GM23338 (cell line): Measurements from ENCODE around the gene CYTH1. TPM values are rescaled to one million over a fixed set of nuclear protein-coding genes. Genes with fewer than 3 reads are reported as not detected.

Experiments used
- ATAC-seq: fragments of 200-7000 bp; cut with Tn5 transposase; 3 replicates; pipeline ENCODE4 v1.9.1; 2020
- DNase-seq: peaks from one replicate; pipeline ENCODE4 v3.0.0-alpha.2; 2015; ENCODE audit warnings: low spot score
- H2AFZ ChIP-seq: fragments of 200-600 bp; sonication (generic); 2 replicates; pipeline ENCODE4 v1.8.0; 2016; ENCODE audit warnings: antibody characterized with exemption, mild to moderate bottlenecking, moderate library complexity
- H3F3A ChIP-seq: fragments of 200-600 bp; sonication (generic); replicated peaks from 2 replicates; pipeline ENCODE4 v1.8.0; 2017; ENCODE audit warnings: antibody characterized with exemption, mixed run types, low read depth
- H3K27ac ChIP-seq: fragments of 200-600 bp; sonication (generic); 2 replicates; pipeline ENCODE4 v1.6.1; 2016; ENCODE audit warnings: low read depth
- H3K27me3 ChIP-seq: fragments of 200-600 bp; sonication (generic); 2 replicates; pipeline ENCODE4 v1.8.0; 2016; ENCODE audit warnings: mild to moderate bottlenecking, mixed run types, moderate library complexity; ENCODE audit not compliant: insufficient read depth
- H3K36me3 ChIP-seq: fragments of 200-600 bp; sonication (generic); 2 replicates; pipeline ENCODE4 v1.8.0; 2016; ENCODE audit warnings: mild to moderate bottlenecking; ENCODE audit not compliant: insufficient read depth
- H3K4me1 ChIP-seq: fragments of 200-600 bp; sonication (generic); 2 replicates; pipeline ENCODE4 v1.8.0; 2016; ENCODE audit warnings: mild to moderate bottlenecking, moderate library complexity; ENCODE audit not compliant: insufficient read depth
- H3K4me2 ChIP-seq: fragments of 200-600 bp; sonication (generic); 2 replicates; pipeline ENCODE4 v1.7.1; 2017; ENCODE audit warnings: mixed run types
- H3K4me3 ChIP-seq: fragments of 200-600 bp; sonication (generic); 2 replicates; pipeline ENCODE4 v1.6.1; 2016; ENCODE audit warnings: mixed run types
- H3K79me2 ChIP-seq: fragments of 200-600 bp; sonication (generic); replicated peaks from 2 replicates; pipeline ENCODE4 v1.8.0; 2017; ENCODE audit warnings: mild to moderate bottlenecking; ENCODE audit not compliant: insufficient read depth
- H3K9me2 ChIP-seq: fragments of 200-600 bp; sonication (generic); 2 replicates; pipeline ENCODE4 v1.8.0; 2017; ENCODE audit not compliant: insufficient read depth
- H4K20me1 ChIP-seq: fragments of 200-600 bp; sonication (generic); replicated peaks from 2 replicates; pipeline ENCODE4 v1.8.0; 2017; ENCODE audit warnings: mild to moderate bottlenecking; ENCODE audit not compliant: insufficient read depth
- H3K27ac Mint-ChIP-seq: 2 replicates; pipeline ENCODE4 v1.8.0; 2020; ENCODE audit warnings: inconsistent platforms, mild to moderate bottlenecking, moderate library complexity, mixed read lengths
- H3K27me3 Mint-ChIP-seq: 3 replicates; pipeline ENCODE4 v1.8.0; 2022; ENCODE audit warnings: low read depth, mild to moderate bottlenecking, moderate library complexity, mixed read lengths, inconsistent platforms; ENCODE audit not compliant: insufficient read depth, poor library complexity
- H3K36me3 Mint-ChIP-seq: 3 replicates; pipeline ENCODE4 v1.8.0; 2021; ENCODE audit warnings: low read depth, mild to moderate bottlenecking, inconsistent platforms, moderate library complexity, mixed read lengths
- H3K4me1 Mint-ChIP-seq: 3 replicates; pipeline ENCODE4 v1.8.0; 2020; ENCODE audit warnings: mild to moderate bottlenecking, inconsistent platforms, mixed read lengths
- H3K4me3 Mint-ChIP-seq: 3 replicates; pipeline ENCODE4 v1.8.0; 2021; ENCODE audit warnings: moderate library complexity, mild to moderate bottlenecking, inconsistent platforms, mixed read lengths
- H3K9me3 Mint-ChIP-seq: 3 replicates; pipeline ENCODE4 v1.8.0; 2020; ENCODE audit warnings: moderate library complexity, mild to moderate bottlenecking, inconsistent platforms, mixed read lengths
- CREB1 ChIP-seq: fragments of 250-450 bp; sonication (Bioruptor Pico); IDR thresholded peaks from 2 replicates; pipeline ENCODE4 v1.5.0; 2020; ENCODE audit warnings: low read depth, mild to moderate bottlenecking, moderate library complexity
- EZH2 ChIP-seq: fragments of 200-600 bp; sonication (generic); IDR thresholded peaks from one replicate; pipeline ENCODE4 v1.8.0; 2017; ENCODE audit warnings: antibody characterized with exemption, mild to moderate bottlenecking, low read depth; ENCODE audit not compliant: unreplicated experiment
- EZH2phosphoT487 ChIP-seq: fragments of 200-600 bp; sonication (generic); IDR thresholded peaks from one replicate; pipeline ENCODE4 v1.8.1; 2018; ENCODE audit warnings: antibody characterized with exemption; ENCODE audit not compliant: unreplicated experiment
- JUNB ChIP-seq: IDR thresholded peaks from one replicate; pipeline ENCODE4 v1.6.1; 2016; ENCODE audit warnings: antibody characterized with exemption; ENCODE audit not compliant: unreplicated experiment
- POLR2AphosphoS5 ChIP-seq: IDR thresholded peaks from 2 replicates; pipeline ENCODE4 v1.6.1; 2016; ENCODE audit warnings: antibody characterized with exemption, low read depth
- STAT1 ChIP-seq: IDR thresholded peaks from one replicate; pipeline ENCODE4 v1.6.1; 2016; ENCODE audit warnings: antibody characterized with exemption; ENCODE audit not compliant: unreplicated experiment
- polyA plus RNA-seq: library from polyadenylated mRNA; unstranded; fragments of >200 nt; fragmentation: Nextera tagmentation; extraction: Ambion mirVana; gene quantifications from 2 replicates; pipeline ENCODE4 v1.2.1, GENCODE V29; 2016
- total RNA-seq: library from RNA; depleted of rRNA; stranded (reverse); fragments of >200 nt; shearing (Covaris generic); gene quantifications from 2 replicates; pipeline ENCODE4 v1.2.3, GENCODE V29; 2014
- TF ChIP-seq, protein P1 (sequence below): fragments of 250-450 bp; sonication (Bioruptor Pico); IDR thresholded peaks from 2 replicates; pipeline ENCODE4 v1.5.0; 2020; ENCODE audit warnings: mild to moderate bottlenecking, moderate library complexity
- TF ChIP-seq, protein P2 (sequence below): IDR thresholded peaks from one replicate; pipeline ENCODE4 v1.6.1; 2018; ENCODE audit warnings: antibody characterized with exemption; ENCODE audit not compliant: unreplicated experiment
- TF ChIP-seq, protein P3 (sequence below), 2 experiments: fragments of 200-600 bp in 1 of 2; sonication (generic) in 1 of 2; conservative IDR thresholded peaks; 2 replicates each; pipeline versions ENCODE4 v1.5.1 to v1.6.1; 2016 to 2017; ENCODE audit warnings: antibody characterized with exemption in 2 of 2, low read depth in 2 of 2, mild to moderate bottlenecking in 2 of 2, moderate library complexity in 1 of 2
- TF ChIP-seq, protein P4 (sequence below): IDR thresholded peaks from 2 replicates; pipeline ENCODE4 v1.6.1; 2016; ENCODE audit warnings: antibody characterized with exemption

Gene CYTH1
- total and polyA plus RNA-seq, 2 experiments from 2014 or later = 13.8 to 14.5 TPM

DNA sequence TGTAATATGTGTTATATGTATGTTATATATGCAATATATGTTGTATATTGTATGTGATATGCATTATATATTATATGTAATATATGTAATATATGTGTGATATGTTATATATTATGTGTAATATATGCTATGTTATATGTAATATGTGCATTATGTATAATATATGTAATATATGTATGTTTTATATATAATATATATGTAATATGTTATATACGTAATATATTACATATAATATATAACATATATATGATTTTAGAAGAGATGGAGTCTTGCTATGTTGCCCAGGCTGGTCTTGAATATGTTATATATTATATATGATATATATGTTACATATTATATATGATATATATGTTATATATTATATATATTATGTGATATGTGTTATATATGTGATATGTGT lies 139.4 kb downstream of the CYTH1 start:
- H3K4me1 Mint-ChIP-seq = no peaks in the 10 kb centered on the region; the same call in 2 of the 3 replicates
- H3K36me3 Mint-ChIP-seq = no peaks in the 10 kb centered on the region
- H3K79me2 ChIP-seq = no peaks in the 10 kb centered on the region
- H3K4me3 Mint-ChIP-seq = no peak overlapping the region
- no peaks in the 10 kb centered on the region for H4K20me1 ChIP-seq
- H3K4me1 ChIP-seq = no peaks in the 10 kb centered on the region
- H3K27ac Mint-ChIP-seq = no peak overlapping the region
- ATAC-seq (no peak), DNase-seq (no peak)
- no peaks in the 10 kb centered on the region; the same call in 2 of the 3 replicates for H3K9me3 Mint-ChIP-seq
- H3K36me3 ChIP-seq = no peaks in the 10 kb centered on the region
- no peaks in the 10 kb centered on the region for H3F3A ChIP-seq
- no peaks in the 10 kb centered on the region for H3K9me2 ChIP-seq
- H3K27me3 Mint-ChIP-seq = peaks cover 10% of the 10 kb centered on the region
- no peak overlapping the region for H2AFZ ChIP-seq
- H3K27ac ChIP-seq = no peak overlapping the region
- H3K4me2 ChIP-seq = no peak overlapping the region
- no peak overlapping the region for H3K4me3 ChIP-seq
- TF ChIP-seq, protein P1, sequence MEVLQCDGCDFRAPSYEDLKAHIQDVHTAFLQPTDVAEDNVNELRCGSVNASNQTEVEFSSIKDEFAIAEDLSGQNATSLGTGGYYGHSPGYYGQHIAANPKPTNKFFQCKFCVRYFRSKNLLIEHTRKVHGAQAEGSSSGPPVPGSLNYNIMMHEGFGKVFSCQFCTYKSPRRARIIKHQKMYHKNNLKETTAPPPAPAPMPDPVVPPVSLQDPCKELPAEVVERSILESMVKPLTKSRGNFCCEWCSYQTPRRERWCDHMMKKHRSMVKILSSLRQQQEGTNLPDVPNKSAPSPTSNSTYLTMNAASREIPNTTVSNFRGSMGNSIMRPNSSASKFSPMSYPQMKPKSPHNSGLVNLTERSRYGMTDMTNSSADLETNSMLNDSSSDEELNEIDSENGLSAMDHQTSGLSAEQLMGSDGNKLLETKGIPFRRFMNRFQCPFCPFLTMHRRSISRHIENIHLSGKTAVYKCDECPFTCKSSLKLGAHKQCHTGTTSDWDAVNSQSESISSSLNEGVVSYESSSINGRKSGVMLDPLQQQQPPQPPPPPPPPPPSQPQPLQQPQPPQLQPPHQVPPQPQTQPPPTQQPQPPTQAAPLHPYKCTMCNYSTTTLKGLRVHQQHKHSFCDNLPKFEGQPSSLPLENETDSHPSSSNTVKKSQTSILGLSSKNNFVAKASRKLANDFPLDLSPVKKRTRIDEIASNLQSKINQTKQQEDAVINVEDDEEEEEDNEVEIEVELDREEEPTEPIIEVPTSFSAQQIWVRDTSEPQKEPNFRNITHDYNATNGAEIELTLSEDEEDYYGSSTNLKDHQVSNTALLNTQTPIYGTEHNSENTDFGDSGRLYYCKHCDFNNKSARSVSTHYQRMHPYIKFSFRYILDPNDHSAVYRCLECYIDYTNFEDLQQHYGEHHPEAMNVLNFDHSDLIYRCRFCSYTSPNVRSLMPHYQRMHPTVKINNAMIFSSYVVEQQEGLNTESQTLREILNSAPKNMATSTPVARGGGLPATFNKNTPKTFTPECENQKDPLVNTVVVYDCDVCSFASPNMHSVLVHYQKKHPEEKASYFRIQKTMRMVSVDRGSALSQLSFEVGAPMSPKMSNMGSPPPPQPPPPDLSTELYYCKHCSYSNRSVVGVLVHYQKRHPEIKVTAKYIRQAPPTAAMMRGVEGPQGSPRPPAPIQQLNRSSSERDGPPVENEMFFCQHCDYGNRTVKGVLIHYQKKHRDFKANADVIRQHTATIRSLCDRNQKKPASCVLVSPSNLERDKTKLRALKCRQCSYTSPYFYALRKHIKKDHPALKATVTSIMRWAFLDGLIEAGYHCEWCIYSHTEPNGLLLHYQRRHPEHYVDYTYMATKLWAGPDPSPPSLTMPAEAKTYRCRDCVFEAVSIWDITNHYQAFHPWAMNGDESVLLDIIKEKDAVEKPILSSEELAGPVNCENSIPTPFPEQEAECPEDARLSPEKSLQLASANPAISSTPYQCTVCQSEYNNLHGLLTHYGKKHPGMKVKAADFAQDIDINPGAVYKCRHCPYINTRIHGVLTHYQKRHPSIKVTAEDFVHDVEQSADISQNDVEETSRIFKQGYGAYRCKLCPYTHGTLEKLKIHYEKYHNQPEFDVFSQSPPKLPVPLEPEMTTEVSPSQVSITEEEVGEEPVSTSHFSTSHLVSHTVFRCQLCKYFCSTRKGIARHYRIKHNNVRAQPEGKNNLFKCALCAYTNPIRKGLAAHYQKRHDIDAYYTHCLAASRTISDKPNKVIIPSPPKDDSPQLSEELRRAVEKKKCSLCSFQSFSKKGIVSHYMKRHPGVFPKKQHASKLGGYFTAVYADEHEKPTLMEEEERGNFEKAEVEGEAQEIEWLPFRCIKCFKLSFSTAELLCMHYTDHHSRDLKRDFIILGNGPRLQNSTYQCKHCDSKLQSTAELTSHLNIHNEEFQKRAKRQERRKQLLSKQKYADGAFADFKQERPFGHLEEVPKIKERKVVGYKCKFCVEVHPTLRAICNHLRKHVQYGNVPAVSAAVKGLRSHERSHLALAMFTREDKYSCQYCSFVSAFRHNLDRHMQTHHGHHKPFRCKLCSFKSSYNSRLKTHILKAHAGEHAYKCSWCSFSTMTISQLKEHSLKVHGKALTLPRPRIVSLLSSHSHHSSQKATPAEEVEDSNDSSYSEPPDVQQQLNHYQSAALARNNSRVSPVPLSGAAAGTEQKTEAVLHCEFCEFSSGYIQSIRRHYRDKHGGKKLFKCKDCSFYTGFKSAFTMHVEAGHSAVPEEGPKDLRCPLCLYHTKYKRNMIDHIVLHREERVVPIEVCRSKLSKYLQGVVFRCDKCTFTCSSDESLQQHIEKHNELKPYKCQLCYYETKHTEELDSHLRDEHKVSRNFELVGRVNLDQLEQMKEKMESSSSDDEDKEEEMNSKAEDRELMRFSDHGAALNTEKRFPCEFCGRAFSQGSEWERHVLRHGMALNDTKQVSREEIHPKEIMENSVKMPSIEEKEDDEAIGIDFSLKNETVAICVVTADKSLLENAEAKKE (CRISPR knock-in tag) = no peak
- TF ChIP-seq CREB1 = no peak
- no peak for TF ChIP-seq STAT1
- no peak for TF ChIP-seq EZH2
- H3K27me3 ChIP-seq = no peaks in the 10 kb centered on the region

DNA sequence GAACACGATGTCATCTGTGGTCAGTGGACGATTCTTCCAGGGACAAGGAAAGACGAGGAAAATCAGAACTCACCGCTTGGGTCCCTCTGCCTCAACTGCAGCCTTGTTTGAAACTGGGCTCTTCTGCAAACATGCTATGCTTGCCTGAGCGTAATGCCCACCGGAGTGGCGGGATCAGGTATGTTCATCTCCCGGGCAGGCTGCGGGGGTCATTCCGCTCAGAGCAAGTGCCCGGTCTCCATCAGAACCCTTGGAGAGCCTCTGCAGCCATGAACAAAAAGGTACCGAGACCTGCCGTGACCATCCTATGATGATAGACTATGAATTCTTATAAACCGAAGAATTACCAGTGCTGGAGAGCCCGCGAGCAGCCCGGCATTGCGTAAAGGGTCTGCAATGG lies 140.4 kb downstream of the CYTH1 start:
- Histone ChIP-seq H3K27ac (no peak overlapping the region), H3K4me3 (no peak overlapping the region), H2AFZ (no peak overlapping the region), H3K4me1 (no peaks in the 10 kb centered on the region), H3F3A (no peaks in the 10 kb centered on the region), H3K36me3 (no peaks in the 10 kb centered on the region), H3K27me3 (no peaks in the 10 kb centered on the region), H3K4me2 (no peak overlapping the region), H3K79me2 (no peaks in the 10 kb centered on the region), H3K9me2 (no peaks in the 10 kb centered on the region), H4K20me1 (no peaks in the 10 kb centered on the region)
- no peak for DNase-seq
- Mint-ChIP-seq H3K36me3 (no peaks in the 10 kb centered on the region), H3K9me3 (no peaks in the 10 kb centered on the region; the same call in 2 of the 3 replicates), H3K27ac (no peak overlapping the region), H3K4me1 (no peaks in the 10 kb centered on the region; the same call in 2 of the 3 replicates), H3K4me3 (no peak overlapping the region), H3K27me3 (peaks cover 12% of the 10 kb centered on the region)
- no peak for ATAC-seq
- TF ChIP-seq POLR2AphosphoS5 = no peak
- TF ChIP-seq, protein P2, sequence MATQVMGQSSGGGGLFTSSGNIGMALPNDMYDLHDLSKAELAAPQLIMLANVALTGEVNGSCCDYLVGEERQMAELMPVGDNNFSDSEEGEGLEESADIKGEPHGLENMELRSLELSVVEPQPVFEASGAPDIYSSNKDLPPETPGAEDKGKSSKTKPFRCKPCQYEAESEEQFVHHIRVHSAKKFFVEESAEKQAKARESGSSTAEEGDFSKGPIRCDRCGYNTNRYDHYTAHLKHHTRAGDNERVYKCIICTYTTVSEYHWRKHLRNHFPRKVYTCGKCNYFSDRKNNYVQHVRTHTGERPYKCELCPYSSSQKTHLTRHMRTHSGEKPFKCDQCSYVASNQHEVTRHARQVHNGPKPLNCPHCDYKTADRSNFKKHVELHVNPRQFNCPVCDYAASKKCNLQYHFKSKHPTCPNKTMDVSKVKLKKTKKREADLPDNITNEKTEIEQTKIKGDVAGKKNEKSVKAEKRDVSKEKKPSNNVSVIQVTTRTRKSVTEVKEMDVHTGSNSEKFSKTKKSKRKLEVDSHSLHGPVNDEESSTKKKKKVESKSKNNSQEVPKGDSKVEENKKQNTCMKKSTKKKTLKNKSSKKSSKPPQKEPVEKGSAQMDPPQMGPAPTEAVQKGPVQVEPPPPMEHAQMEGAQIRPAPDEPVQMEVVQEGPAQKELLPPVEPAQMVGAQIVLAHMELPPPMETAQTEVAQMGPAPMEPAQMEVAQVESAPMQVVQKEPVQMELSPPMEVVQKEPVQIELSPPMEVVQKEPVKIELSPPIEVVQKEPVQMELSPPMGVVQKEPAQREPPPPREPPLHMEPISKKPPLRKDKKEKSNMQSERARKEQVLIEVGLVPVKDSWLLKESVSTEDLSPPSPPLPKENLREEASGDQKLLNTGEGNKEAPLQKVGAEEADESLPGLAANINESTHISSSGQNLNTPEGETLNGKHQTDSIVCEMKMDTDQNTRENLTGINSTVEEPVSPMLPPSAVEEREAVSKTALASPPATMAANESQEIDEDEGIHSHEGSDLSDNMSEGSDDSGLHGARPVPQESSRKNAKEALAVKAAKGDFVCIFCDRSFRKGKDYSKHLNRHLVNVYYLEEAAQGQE = no peak
- no peak for TF ChIP-seq EZH2phosphoT487
- TF ChIP-seq, protein P3, sequence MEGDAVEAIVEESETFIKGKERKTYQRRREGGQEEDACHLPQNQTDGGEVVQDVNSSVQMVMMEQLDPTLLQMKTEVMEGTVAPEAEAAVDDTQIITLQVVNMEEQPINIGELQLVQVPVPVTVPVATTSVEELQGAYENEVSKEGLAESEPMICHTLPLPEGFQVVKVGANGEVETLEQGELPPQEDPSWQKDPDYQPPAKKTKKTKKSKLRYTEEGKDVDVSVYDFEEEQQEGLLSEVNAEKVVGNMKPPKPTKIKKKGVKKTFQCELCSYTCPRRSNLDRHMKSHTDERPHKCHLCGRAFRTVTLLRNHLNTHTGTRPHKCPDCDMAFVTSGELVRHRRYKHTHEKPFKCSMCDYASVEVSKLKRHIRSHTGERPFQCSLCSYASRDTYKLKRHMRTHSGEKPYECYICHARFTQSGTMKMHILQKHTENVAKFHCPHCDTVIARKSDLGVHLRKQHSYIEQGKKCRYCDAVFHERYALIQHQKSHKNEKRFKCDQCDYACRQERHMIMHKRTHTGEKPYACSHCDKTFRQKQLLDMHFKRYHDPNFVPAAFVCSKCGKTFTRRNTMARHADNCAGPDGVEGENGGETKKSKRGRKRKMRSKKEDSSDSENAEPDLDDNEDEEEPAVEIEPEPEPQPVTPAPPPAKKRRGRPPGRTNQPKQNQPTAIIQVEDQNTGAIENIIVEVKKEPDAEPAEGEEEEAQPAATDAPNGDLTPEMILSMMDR (conservative IDR thresholded peaks at IDR 0.05; ENCODE audit: low read depth in 2 of 2) = no peak
- TF ChIP-seq, protein P4, sequence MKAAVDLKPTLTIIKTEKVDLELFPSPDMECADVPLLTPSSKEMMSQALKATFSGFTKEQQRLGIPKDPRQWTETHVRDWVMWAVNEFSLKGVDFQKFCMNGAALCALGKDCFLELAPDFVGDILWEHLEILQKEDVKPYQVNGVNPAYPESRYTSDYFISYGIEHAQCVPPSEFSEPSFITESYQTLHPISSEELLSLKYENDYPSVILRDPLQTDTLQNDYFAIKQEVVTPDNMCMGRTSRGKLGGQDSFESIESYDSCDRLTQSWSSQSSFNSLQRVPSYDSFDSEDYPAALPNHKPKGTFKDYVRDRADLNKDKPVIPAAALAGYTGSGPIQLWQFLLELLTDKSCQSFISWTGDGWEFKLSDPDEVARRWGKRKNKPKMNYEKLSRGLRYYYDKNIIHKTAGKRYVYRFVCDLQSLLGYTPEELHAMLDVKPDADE = no peak
- TF ChIP-seq JUNB = no peak
